Measurements from ENCODE around the gene MIA.
A peak's percentile ranks its signal among the peaks of the same experiment; 100 is the strongest.

DNA sequence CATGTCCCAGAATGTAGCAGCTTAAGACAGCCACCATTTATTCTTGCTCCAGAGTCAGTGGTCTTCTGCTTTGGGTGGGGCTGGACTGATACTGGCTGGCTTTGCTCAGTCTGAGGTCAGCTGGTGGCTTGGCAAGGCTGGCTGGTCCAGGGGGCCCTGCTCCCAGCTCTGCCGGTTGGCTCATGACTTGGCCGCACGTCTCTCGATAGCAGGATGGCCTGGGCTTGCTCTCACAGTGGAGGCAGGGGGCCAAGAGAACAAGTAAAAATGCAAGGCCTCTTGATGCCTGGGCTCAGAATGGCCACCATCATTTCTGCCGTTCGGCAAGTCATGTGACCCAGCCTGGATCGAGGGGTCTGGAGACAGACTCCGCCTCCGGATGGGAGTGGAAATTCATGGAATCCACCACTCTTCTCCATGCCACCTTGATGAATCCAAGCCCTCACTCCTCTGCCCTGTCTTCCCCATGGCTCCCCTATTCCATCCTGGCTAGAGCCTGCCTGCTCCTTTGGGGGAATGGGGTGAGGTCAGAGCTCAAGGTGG, 38.1 kb upstream of the MIA start:
- TF ChIP-seq CTCF (IDR thresholded peaks at IDR 0.05): no peak
- TF ChIP-seq EP300 (IDR thresholded peaks at IDR 0.05): peak in 1 of 2 donors; percentile 6
- no peak for TF ChIP-seq POLR2A (IDR thresholded peaks at IDR 0.05)

All from tibial nerve (tissue), 4 donors.